ENCODE data around the gene DEPDC5. TPM values are rescaled to one million over a fixed set of nuclear protein-coding genes. Genes with fewer than 3 reads are reported as not detected.

The DEPDC5 gene
- total RNA-seq, 1 experiment from 2014 or later: 7.9 TPM

GRCh38 chr22:31925056-31925455 lies 171.2 kb downstream of the DEPDC5 start:
- Histone ChIP-seq H3K27me3 (ENCODE audit: low read length) (no peaks in the 10 kb centered on the region), H4K20me1 (ENCODE audit: low read length) (no peaks in the 10 kb centered on the region), H3K79me2 (ENCODE audit: low read length) (no peaks in the 10 kb centered on the region), H3K27ac (ENCODE audit: low read length) (no peak overlapping the region), H3K9me2 (replicated peaks; ENCODE audit: low read length) (no peaks in the 10 kb centered on the region), H3K4me3 (ENCODE audit: low read length) (no peak overlapping the region), H3K4me1 (ENCODE audit: insufficient read depth, low read length) (no peaks in the 10 kb centered on the region), H3K4me2 (ENCODE audit: low read length) (no peak overlapping the region), H3K9me3 (ENCODE audit: low read length) (no peaks in the 10 kb centered on the region), H2AFZ (ENCODE audit: low read length) (no peak overlapping the region), H3K36me3 (ENCODE audit: low read depth, low read length) (no peaks in the 10 kb centered on the region), H3F3A (ENCODE audit: low read length, unreplicated experiment) (no peaks in the 10 kb centered on the region), H3K9ac (ENCODE audit: low read length) (no peak overlapping the region)
- TF ChIP-seq EZH2 (IDR thresholded peaks at IDR 0.05; ENCODE audit: low read length, unreplicated experiment): no peak
- BruUV-seq (replicated peaks): no TSS peak
- ATAC-seq (no peak), DNase-seq (no peak)
- POLR2A ChIA-PET (ENCODE audit: unreplicated experiment): interaction anchor here (0.6 kb wide), 1 partner anchor 59 kb away, joined by 8 read pairs; no protein-coding TSS in a partner anchor
- CTCF ChIA-PET: no interaction called here
- intact Hi-C loops (cut with micrococcal nuclease): no loop called here

GRCh38 chr22:31926024-31926423 lies 172.2 kb downstream of the DEPDC5 start:
- H3K27ac ChIP-seq (ENCODE audit: low read length): no peak overlapping the region
- intact Hi-C loops (cut with micrococcal nuclease): no loop called here

GRCh38 chr22:31926969-31927368 lies 173.2 kb downstream of the DEPDC5 start:
- Histone ChIP-seq H3K4me1 (ENCODE audit: insufficient read depth, low read length) (no peaks in the 10 kb centered on the region), H3K4me2 (ENCODE audit: low read length) (no peak overlapping the region), H3K79me2 (ENCODE audit: low read length) (no peaks in the 10 kb centered on the region), H2AFZ (ENCODE audit: low read length) (no peak overlapping the region), H3K9me2 (replicated peaks; ENCODE audit: low read length) (no peaks in the 10 kb centered on the region), H3K9me3 (ENCODE audit: low read length) (no peaks in the 10 kb centered on the region), H4K20me1 (ENCODE audit: low read length) (no peaks in the 10 kb centered on the region), H3K9ac (ENCODE audit: low read length) (no peak overlapping the region), H3K4me3 (ENCODE audit: low read length) (no peak overlapping the region), H3F3A (ENCODE audit: low read length, unreplicated experiment) (no peaks in the 10 kb centered on the region), H3K27ac (ENCODE audit: low read length) (no peak overlapping the region), H3K27me3 (ENCODE audit: low read length) (no peaks in the 10 kb centered on the region), H3K36me3 (ENCODE audit: low read depth, low read length) (no peaks in the 10 kb centered on the region)
- ATAC-seq (no peak), DNase-seq (no peak)
- no peak for TF ChIP-seq EZH2 (IDR thresholded peaks at IDR 0.05; ENCODE audit: low read length, unreplicated experiment)
- no peak for TF ChIP-seq EZH2phosphoT487 (IDR thresholded peaks at IDR 0.05; ENCODE audit: borderline replicate concordance, low read length)
- TF ChIP-seq CTCF (conservative IDR thresholded peaks at IDR 0.05; ENCODE audit: low read depth, low read length): no peak
- BruUV-seq (replicated peaks): no TSS peak
- intact Hi-C loops (cut with micrococcal nuclease): no loop called here
- CTCF ChIA-PET: interaction anchor here (0.7 kb wide), 1 partner anchor 44 kb away, joined by 5 read pairs; no protein-coding TSS in a partner anchor
- POLR2A ChIA-PET (ENCODE audit: unreplicated experiment): no interaction called here

More at GRCh38 chr22:31926024-31926423, 172.2 kb downstream of the DEPDC5 start:
- Histone ChIP-seq H3K9ac (ENCODE audit: low read length) (no peak overlapping the region), H3K9me3 (ENCODE audit: low read length) (no peaks in the 10 kb centered on the region), H3F3A (ENCODE audit: low read length, unreplicated experiment) (no peaks in the 10 kb centered on the region), H4K20me1 (ENCODE audit: low read length) (no peaks in the 10 kb centered on the region), H3K79me2 (ENCODE audit: low read length) (no peaks in the 10 kb centered on the region), H2AFZ (ENCODE audit: low read length) (no peak overlapping the region), H3K9me2 (replicated peaks; ENCODE audit: low read length) (no peaks in the 10 kb centered on the region), H3K4me2 (ENCODE audit: low read length) (no peak overlapping the region), H3K4me1 (ENCODE audit: insufficient read depth, low read length) (no peaks in the 10 kb centered on the region), H3K36me3 (ENCODE audit: low read depth, low read length) (no peaks in the 10 kb centered on the region), H3K4me3 (ENCODE audit: low read length) (no peak overlapping the region), H3K27me3 (ENCODE audit: low read length) (no peaks in the 10 kb centered on the region)
- TF ChIP-seq CTCF (conservative IDR thresholded peaks at IDR 0.05; ENCODE audit: low read depth, low read length) (no peak), EZH2 (IDR thresholded peaks at IDR 0.05; ENCODE audit: low read length, unreplicated experiment) (no peak), EZH2phosphoT487 (IDR thresholded peaks at IDR 0.05; ENCODE audit: borderline replicate concordance, low read length) (no peak)
- DNase-seq (no peak), ATAC-seq (no peak)
- POLR2A ChIA-PET (ENCODE audit: unreplicated experiment): no interaction called here
- CTCF ChIA-PET: no interaction called here
- BruUV-seq (replicated peaks): no TSS peak
